GM12891 (cell line): ENCODE results near the gene NRXN2.

Experiments used
- DNase-seq: peaks from one replicate; pipeline ENCODE4 v3.0.0; 2011; ENCODE audit warnings: low spot score; ENCODE audit not compliant: insufficient read length
- FAIRE-seq: peaks from 2 replicates; lab custom pipeline; 2011; peaks lifted over from hg19 to GRCh38; lab: Jason Lieb, UNC
- PAX5 ChIP-seq: IDR thresholded peaks from 2 replicates; pipeline ENCODE4 v1.6.1; 2011; ENCODE audit warnings: low read length, moderate library complexity, mild to moderate bottlenecking; ENCODE audit not compliant: insufficient read depth, severe bottlenecking
- POLR2A ChIP-seq: IDR thresholded peaks from 2 replicates; pipeline ENCODE4 v1.6.1; 2011; ENCODE audit warnings: low read depth, low read length, control low read depth
- POLR2AphosphoS5 ChIP-seq: IDR thresholded peaks from 2 replicates; pipeline ENCODE4 v1.6.1; 2011; ENCODE audit warnings: low read depth, low read length, control low read depth
- POU2F2 ChIP-seq: IDR thresholded peaks from 2 replicates; pipeline ENCODE4 v1.6.1; 2011; ENCODE audit warnings: low read depth, mild to moderate bottlenecking, control low read depth, low read length, moderate library complexity
- SPI1 ChIP-seq: IDR thresholded peaks from 2 replicates; pipeline ENCODE4 v1.6.1; 2011; ENCODE audit warnings: low read depth, low read length, control low read depth
- TAF1 ChIP-seq: IDR thresholded peaks from 2 replicates; pipeline ENCODE4 v1.6.1; 2011; ENCODE audit warnings: low read depth, low read length, control low read depth

NRXN2 gene

DNA sequence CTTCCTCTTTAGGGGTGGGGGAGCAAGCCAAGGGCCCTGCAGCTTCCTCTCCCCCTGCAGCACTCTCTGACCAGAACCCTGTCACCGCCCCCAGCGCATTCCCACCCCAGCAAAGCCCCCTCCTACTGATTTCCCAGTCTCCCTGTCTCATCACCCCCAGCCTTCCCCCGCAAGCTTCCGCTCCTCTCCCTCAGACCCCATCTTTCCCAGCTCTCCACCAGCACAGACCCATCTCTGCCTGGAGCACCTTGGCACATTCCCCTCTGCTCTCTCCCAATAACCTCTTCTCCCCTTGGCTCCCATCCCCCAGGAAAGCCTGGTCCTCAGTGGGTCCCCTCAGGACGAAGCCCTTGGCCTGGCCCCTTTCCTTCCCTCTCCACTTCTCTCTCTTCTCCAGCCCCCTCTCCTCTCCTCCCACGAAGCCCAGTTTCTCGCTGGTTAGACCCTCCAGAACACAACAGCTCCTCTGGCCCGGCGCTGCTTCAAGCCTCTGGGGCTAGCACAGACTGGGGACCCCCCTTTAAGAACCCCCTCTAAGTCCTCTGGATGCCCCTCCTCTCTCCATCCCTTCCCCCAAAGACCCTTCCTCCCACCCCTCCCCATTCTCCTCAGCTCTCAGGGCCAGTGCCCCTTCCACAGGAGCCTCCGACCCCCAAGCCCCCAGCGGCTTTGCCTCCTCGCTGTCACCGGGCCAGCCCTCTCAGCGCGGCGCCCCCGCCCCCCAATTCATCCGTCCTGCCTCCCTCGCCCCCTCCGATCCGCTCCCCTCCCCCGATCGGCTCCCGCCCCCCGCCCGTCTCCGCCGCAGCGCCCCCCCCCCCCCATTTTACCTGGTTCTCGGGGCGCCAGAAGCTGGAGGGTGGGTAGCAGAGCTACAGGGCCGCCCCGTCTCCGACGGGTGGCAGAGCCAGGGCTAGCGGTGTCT is 594 bp downstream of the NRXN2 start:
- no peak for FAIRE-seq
- TF ChIP-seq POLR2AphosphoS5 (no peak), POLR2A (no peak), TAF1 (no peak)

DNA sequence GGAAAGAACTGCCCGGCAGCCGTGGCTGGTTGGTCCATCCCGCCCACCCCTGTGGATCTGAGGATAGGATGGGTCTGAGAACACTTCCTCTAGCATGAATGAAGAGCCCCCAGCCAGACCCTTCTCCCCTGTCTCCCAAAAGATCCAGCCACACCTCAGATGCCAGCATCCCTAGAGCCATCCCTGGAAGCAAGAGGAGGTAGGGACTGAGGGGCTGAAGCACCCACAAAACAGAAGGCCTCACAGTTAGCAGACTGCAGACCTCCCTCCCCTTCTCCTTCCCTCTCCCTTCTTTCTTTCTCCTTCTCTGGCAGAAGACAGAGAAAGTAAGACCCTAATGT is 1.7 kb downstream of the NRXN2 start:
- no peak for FAIRE-seq
- DNase-seq, result no peak
- TF ChIP-seq SPI1, result no peak
- TF ChIP-seq POLR2AphosphoS5, result no peak
- no peak for TF ChIP-seq POLR2A
- no peak for TF ChIP-seq TAF1
- no peak for TF ChIP-seq POU2F2
- no peak for TF ChIP-seq PAX5

More for the DNA sequence above, 594 bp downstream of the NRXN2 start:
- DNase-seq, result no peak

DNA sequence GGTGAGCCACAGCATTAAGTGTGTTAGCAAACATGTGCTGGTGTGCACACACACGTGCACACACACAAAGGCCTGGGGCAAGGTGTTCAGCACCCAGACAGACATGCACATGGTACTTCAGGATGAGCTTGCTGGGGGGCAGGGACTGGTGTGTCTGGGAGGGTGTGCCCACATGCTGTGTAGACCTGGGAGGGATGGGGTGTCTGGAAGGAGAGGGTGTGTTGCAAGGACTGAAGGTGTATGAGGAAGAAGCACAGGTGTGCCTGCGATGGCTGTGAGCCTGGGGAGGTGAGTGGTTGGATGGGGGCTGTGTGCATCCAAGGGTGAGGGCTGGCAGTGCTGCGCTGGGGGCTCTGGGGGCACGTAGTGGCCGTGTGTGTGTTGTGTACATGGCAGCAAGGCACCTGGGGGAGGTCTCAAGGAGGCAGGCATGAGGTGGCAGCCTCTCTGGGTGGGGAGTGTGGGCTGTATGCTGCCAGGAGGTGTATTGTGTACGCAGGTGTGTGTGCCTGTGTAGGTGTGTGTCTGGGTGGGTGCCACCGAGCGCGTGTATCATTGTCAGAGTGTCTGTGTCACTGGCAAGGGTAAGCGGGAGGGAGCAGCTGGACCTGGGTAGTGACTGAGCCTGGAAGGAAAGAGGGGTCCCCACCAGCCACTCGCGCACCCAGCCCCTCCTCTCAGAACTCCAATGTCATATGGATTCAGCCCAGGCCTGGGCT is 2.2 kb downstream of the NRXN2 start:
- DNase-seq (no peak), FAIRE-seq (no peak)
- TF ChIP-seq POLR2A (no peak), POU2F2 (no peak), TAF1 (no peak), SPI1 (no peak), POLR2AphosphoS5 (no peak), PAX5 (no peak)

DNA sequence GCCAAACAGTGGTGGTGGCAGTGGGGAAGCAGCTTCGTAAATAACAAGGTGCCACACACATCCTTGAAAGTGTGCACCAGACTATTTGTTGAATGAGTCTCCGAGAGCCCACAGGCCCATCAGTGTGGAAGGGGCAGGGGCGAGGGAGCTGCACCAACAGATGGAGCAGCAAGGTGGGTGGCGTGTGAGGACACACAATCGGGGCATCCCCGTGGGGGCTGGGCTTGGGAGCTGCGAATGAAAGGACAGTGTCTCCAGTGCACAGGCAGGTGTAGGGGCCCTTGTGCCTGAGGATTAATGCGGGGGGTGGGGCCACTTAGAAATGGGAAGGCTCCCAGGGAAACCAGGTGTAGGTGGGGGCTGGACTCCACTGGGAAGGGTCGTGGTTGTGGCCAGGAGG is 2.8 kb downstream of the NRXN2 start:
- DNase-seq, result no peak
- no peak for TF ChIP-seq SPI1
- TF ChIP-seq TAF1, result no peak
- no peak for TF ChIP-seq POLR2AphosphoS5
- no peak for TF ChIP-seq PAX5
- no peak for TF ChIP-seq POLR2A
- no peak for TF ChIP-seq POU2F2
- no peak for FAIRE-seq

DNA sequence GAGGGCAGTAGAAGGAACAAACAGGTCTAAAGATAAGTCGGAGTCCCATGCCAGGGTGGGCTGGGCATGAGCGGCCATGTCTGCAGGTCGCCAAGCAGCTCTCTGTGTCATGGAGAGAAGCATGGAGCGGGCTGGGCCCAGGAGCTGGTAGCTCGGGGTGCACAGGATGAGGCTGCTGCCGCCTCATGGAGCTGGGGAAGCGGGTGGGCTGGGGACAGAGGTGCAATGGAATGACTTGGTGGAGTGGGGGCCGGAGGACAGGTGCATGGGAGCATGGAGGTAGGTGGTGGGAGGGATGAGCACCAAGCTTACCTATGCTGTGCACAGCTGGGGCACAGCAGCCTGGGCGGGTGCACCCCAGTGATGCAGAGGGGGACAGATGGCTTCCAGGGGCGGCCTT is 3.6 kb downstream of the NRXN2 start:
- no peak for FAIRE-seq
- DNase-seq, result no peak
- TF ChIP-seq POU2F2, result no peak
- no peak for TF ChIP-seq PAX5
- no peak for TF ChIP-seq POLR2A
- TF ChIP-seq POLR2AphosphoS5, result no peak
- no peak for TF ChIP-seq TAF1
- no peak for TF ChIP-seq SPI1

DNA sequence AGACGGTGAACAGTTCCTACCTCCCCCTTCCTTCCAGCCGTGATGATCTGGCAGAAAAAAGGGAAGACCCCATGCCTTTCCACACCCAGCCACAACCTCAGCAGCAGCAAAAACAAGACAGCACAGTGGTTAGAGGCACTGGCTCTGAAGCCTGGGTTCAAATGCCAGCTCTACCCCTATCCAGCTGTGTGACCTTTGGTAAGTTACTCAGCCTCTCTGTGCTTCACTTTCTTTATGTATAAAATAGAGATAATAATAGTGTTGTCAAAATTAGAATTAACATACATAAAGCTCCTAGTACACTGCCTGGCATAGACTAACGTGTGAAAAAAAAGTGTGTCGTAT is 4.2 kb downstream of the NRXN2 start:
- FAIRE-seq (no peak), DNase-seq (no peak)
- TF ChIP-seq POU2F2 (no peak), SPI1 (no peak), POLR2AphosphoS5 (no peak), TAF1 (no peak), PAX5 (no peak), POLR2A (no peak)

DNA sequence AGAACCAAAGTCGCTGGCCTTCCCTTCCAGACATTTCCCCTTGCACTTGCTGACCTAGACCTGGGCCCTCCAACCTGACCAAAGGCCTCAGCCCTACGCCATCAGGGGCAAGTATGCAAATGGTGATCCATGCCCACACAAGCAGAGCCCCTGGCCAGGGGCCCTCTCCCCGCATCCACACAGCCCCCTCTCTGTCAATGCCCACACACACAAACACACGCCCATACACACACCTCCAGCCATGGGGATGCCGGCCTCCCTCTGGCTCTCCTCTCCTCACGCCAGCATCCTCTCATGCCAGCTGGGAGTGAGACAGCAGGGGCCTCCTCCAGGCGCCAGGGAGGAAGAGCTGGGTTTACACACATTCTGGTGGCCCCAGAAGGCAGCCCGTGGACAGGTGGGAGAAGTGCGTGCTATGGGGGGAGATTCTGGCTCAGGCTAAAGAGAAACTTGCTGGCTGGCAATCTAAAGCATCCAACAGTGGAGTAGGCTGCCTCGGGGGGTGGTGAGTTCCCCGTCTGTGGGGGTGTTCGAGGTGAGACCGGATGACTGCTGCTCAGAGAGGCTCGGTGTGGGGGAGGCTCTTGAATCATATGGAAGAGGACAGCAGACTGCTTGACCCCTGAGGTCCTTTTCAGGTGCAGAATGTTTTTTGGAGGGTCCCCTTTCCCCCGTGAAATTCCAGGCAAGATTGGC is 4.8 kb downstream of the NRXN2 start:
- TF ChIP-seq PAX5 (no peak), POU2F2 (0 out of 2 replicates have a peak, but pooled peaks have one; percentile 13)
- FAIRE-seq (no peak), DNase-seq (no peak)

DNA sequence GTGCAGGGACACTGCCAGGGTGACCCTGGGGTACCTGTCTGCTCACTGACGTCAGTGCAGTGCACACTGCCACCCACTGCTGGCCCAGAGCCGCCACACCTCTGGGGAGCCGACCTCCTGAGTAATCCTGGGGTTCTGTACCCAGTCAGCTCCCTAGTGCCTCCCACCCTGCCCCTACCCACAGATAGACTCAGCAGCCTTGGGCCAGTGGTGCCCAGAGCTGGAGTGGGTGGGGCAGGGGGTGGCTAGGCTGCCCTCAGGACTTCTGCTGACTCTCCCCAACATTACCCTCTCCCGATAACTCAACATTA is 5.8 kb downstream of the NRXN2 start:
- no peak for DNase-seq
- TF ChIP-seq PAX5 (no peak), POU2F2 (no peak), TAF1 (no peak), POLR2A (no peak), POLR2AphosphoS5 (no peak), SPI1 (no peak)
- no peak for FAIRE-seq

DNA sequence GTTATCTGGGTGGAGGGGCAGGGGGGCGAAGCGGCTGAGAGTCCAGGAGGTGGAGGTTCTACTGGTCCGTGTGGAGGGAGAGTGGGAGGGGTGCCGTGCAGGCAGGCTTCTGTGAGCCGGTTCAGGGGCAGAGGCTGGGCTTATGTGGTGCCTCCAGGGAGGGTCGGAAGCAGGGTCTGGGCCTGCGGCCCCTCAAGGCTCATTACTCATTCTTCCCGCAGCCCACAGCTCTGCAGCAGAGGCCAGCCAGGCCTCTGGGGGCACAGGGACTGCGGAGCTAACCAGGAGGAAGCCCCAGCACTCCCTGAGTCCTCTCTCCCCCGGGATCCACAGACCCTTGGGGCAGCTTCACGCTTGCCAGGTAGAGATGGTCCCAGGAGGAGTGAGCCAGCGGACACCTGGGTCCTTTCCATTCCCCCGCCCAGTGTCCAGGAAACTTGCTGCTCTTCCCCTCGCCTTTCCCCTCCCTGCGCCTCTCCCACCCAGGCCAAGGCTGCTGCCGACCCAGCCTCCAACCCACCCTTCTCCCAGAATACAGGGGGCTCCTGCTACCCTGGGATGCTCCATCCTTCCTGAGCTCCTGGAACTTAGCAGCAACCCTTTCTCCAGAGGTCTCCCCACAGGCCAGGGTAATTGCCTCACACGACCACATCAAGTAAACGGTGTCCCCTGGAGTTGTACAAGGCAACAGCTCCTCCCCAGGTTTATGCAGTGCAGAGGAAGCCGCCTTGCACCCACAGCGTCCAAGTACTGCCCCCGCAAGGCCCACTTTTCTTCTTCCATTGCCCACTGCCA is 6.3 kb downstream of the NRXN2 start:
- FAIRE-seq (no peak), DNase-seq (no peak)
- TF ChIP-seq POLR2AphosphoS5, result no peak
- TF ChIP-seq TAF1, result no peak
- TF ChIP-seq POLR2A, result no peak
- TF ChIP-seq SPI1, result no peak
- no peak for TF ChIP-seq POU2F2
- TF ChIP-seq PAX5, result no peak
